Neural cell (in vitro differentiated cells): ENCODE measurements around the gene ARHGEF17. TPM values are rescaled to one million over a fixed set of nuclear protein-coding genes. Genes with fewer than 3 reads are reported as not detected.

Experiments
- H2AFZ ChIP-seq: fragments of 200-600, 300-800 bp; sonication (generic), shearing (Covaris generic); 2 replicates; pipeline ENCODE4 v1.6.0; 2014; ENCODE audit warnings: low read depth, mild to moderate bottlenecking, antibody characterized with exemption, low read length, moderate library complexity
- H3F3A ChIP-seq: fragments of 200-600 bp; shearing (Covaris generic); 2 replicates; pipeline ENCODE4 v1.6.1; 2016; ENCODE audit warnings: mild to moderate bottlenecking, moderate library complexity, mixed read lengths, antibody characterized with exemption, low read length; ENCODE audit not compliant: insufficient read depth, poor library complexity, severe bottlenecking
- H3K27ac ChIP-seq: fragments of 200-600, 300-800 bp; sonication (generic), shearing (Covaris generic); 2 replicates; pipeline ENCODE4 v1.5.1; 2014; ENCODE audit warnings: mild to moderate bottlenecking, low read length, moderate library complexity
- H3K27me3 ChIP-seq: fragments of 300-800, 200-600 bp; sonication (generic), shearing (Covaris generic); 2 replicates; pipeline ENCODE4 v1.6.0; 2014; ENCODE audit warnings: mild to moderate bottlenecking, low read depth, low read length, moderate library complexity; ENCODE audit not compliant: insufficient read depth
- H3K36me3 ChIP-seq: fragments of 300-800, 200-600 bp; sonication (generic), shearing (Covaris generic); 2 replicates; pipeline ENCODE4 v1.5.1; 2014; ENCODE audit warnings: mild to moderate bottlenecking, antibody characterized with exemption, low read length, moderate library complexity; ENCODE audit not compliant: insufficient read depth
- H3K4me2 ChIP-seq: fragments of 300-800, 200-600 bp; sonication (generic), shearing (Covaris generic); 2 replicates; pipeline ENCODE4 v1.6.0; 2014; ENCODE audit warnings: mild to moderate bottlenecking, low read length
- H3K4me3 ChIP-seq: fragments of 300-800, 200-600 bp; sonication (generic), shearing (Covaris generic); 2 replicates; pipeline ENCODE4 v1.5.1; 2014; ENCODE audit warnings: mild to moderate bottlenecking, low read length, moderate library complexity
- H3K79me2 ChIP-seq: fragments of 200-600 bp; shearing (Covaris generic); replicated peaks from 2 replicates; pipeline ENCODE4 v1.6.0; 2014; ENCODE audit warnings: mild to moderate bottlenecking, low read length, moderate library complexity; ENCODE audit not compliant: insufficient read depth
- H3K9ac ChIP-seq: fragments of 300-800, 200-600 bp; sonication (generic), shearing (Covaris generic); 2 replicates; pipeline ENCODE4 v1.6.1; 2016; ENCODE audit warnings: mild to moderate bottlenecking, low read length, mixed read lengths
- H3K9me2 ChIP-seq: fragments of 200-600 bp; shearing (Covaris generic); 2 replicates; pipeline ENCODE4 v1.6.1; 2016; ENCODE audit warnings: mild to moderate bottlenecking, low read length, mixed read lengths; ENCODE audit not compliant: insufficient read depth
- H3K9me3 ChIP-seq: fragments of 200-600, 300-800 bp; sonication (generic), shearing (Covaris generic); 2 replicates; pipeline ENCODE4 v1.6.1; 2016; ENCODE audit warnings: mild to moderate bottlenecking, mixed run types, low read length, moderate library complexity, mixed read lengths
- H4K20me1 ChIP-seq: fragments of 200-600 bp; shearing (Covaris generic); 2 replicates; pipeline ENCODE4 v1.6.1; 2016; ENCODE audit warnings: mild to moderate bottlenecking, mixed run types; ENCODE audit not compliant: insufficient read depth
- EP300 ChIP-seq: fragments of 450-650 bp; conservative IDR thresholded peaks from 2 replicates; pipeline ENCODE4 v1.6.1; 2014; ENCODE audit warnings: antibody characterized with exemption, mild to moderate bottlenecking, moderate library complexity; ENCODE audit not compliant: poor library complexity, severe bottlenecking
- EZH2 ChIP-seq: fragments of 200-600, 300-800 bp; shearing (Covaris generic), sonication (generic); IDR thresholded peaks from 2 replicates; pipeline ENCODE4 v1.6.1; 2014; ENCODE audit warnings: antibody characterized with exemption, low read length, borderline replicate concordance, mild to moderate bottlenecking; ENCODE audit not compliant: insufficient read depth, poor library complexity, severe bottlenecking
- MXI1 ChIP-seq: fragments of 450-650 bp; conservative IDR thresholded peaks from 2 replicates; pipeline ENCODE4 v1.6.1; 2014; ENCODE audit warnings: antibody characterized with exemption, mild to moderate bottlenecking; ENCODE audit not compliant: poor library complexity, severe bottlenecking
- POLR2AphosphoS5 ChIP-seq: IDR thresholded peaks from 2 replicates; pipeline ENCODE4 v1.6.1; 2012
- RAD21 ChIP-seq: fragments of 450-650 bp; conservative IDR thresholded peaks from 2 replicates; pipeline ENCODE4 v1.6.1; 2014; ENCODE audit warnings: antibody characterized with exemption, mild to moderate bottlenecking, moderate library complexity
- SMC3 ChIP-seq: fragments of 450-650 bp; conservative IDR thresholded peaks from 2 replicates; pipeline ENCODE4 v1.6.1; 2014; ENCODE audit warnings: antibody characterized with exemption, mild to moderate bottlenecking, moderate library complexity; ENCODE audit not compliant: poor library complexity
- TAF1 ChIP-seq: IDR thresholded peaks from 2 replicates; pipeline ENCODE4 v1.6.1; 2012; ENCODE audit warnings: low read depth
- polyA plus RNA-seq: library from polyadenylated mRNA; depleted of rRNA; stranded (reverse); fragments of >200 nt; gene quantifications from 2 replicates; pipeline ENCODE4 v1.2.3, GENCODE V29; 2014
- TF ChIP-seq, protein P1 (sequence below): IDR thresholded peaks from 2 replicates; pipeline ENCODE4 v1.6.1; 2012; ENCODE audit warnings: borderline replicate concordance
- TF ChIP-seq, protein P2 (sequence below): fragments of 450-650 bp; IDR thresholded peaks from 2 replicates; pipeline ENCODE4 v1.5.1; 2014; ENCODE audit warnings: antibody characterized with exemption, mild to moderate bottlenecking, moderate library complexity; ENCODE audit not compliant: poor library complexity, severe bottlenecking

Gene ARHGEF17
- polyA plus RNA-seq, 1 donor from 2014 or later: 7.9 TPM

DNA sequence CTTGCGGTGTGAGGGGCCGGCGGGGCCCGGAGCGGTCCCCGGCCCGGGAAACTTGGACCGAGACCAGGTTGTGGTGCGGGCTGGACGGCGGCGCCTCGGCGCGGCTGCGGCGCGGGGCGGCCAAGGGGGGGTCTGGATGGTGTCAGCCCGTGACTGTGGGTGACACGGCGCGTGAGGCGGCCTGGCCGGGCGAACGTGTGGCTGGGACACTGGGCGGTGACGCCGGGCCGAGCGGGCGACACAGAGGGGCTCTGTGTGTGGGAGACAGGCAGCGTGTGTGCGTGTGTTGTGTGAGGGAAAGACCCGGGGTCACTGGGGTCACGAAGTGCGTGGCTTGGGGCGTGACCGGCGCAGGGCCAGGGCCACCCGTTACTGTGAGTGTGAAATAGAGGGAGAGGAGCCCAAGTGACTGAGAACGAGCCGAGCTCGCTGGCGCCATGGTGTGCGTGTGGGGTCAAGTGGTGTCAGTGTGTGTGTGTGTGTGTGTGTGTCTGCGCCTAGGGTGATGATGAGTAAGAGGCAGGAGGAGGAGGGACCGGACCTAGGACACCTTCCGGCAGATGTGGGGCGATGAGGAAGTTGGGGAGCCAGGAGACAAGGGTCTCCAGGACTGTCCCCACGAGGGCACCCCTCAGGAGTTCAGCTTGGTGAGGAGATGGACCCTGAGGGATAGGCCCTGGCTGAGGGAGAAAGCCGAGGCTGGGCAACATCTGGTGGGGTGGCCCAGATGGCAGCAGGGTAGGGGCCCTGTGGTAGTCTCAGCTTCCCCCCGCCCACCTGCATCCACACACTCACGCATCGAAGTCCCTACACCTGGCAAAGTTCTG, 68.9 kb downstream of the ARHGEF17 start:
- Histone ChIP-seq H3K27ac (no peak overlapping the region), H4K20me1 (no peaks in the 10 kb centered on the region), H3K9me2 (no peaks in the 10 kb centered on the region), H3K4me3 (peak overlapping the region; percentile 89), H3K36me3 (no peaks in the 10 kb centered on the region), H3K4me2 (peak overlapping the region; percentile 18), H3K9me3 (no peaks in the 10 kb centered on the region), H3K9ac (peak overlapping the region; percentile 69), H2AFZ (no peak overlapping the region), H3K27me3 (no peaks in the 10 kb centered on the region), H3K79me2 (no peaks in the 10 kb centered on the region), H3F3A (no peaks in the 10 kb centered on the region)
- TF ChIP-seq EP300 (no peak), RAD21 (no peak), POLR2AphosphoS5 (no peak), SMC3 (no peak), EZH2 (no peak), MXI1 (no peak), TAF1 (no peak)
- TF ChIP-seq, protein P1, sequence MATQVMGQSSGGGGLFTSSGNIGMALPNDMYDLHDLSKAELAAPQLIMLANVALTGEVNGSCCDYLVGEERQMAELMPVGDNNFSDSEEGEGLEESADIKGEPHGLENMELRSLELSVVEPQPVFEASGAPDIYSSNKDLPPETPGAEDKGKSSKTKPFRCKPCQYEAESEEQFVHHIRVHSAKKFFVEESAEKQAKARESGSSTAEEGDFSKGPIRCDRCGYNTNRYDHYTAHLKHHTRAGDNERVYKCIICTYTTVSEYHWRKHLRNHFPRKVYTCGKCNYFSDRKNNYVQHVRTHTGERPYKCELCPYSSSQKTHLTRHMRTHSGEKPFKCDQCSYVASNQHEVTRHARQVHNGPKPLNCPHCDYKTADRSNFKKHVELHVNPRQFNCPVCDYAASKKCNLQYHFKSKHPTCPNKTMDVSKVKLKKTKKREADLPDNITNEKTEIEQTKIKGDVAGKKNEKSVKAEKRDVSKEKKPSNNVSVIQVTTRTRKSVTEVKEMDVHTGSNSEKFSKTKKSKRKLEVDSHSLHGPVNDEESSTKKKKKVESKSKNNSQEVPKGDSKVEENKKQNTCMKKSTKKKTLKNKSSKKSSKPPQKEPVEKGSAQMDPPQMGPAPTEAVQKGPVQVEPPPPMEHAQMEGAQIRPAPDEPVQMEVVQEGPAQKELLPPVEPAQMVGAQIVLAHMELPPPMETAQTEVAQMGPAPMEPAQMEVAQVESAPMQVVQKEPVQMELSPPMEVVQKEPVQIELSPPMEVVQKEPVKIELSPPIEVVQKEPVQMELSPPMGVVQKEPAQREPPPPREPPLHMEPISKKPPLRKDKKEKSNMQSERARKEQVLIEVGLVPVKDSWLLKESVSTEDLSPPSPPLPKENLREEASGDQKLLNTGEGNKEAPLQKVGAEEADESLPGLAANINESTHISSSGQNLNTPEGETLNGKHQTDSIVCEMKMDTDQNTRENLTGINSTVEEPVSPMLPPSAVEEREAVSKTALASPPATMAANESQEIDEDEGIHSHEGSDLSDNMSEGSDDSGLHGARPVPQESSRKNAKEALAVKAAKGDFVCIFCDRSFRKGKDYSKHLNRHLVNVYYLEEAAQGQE: no peak
- TF ChIP-seq, protein P2, sequence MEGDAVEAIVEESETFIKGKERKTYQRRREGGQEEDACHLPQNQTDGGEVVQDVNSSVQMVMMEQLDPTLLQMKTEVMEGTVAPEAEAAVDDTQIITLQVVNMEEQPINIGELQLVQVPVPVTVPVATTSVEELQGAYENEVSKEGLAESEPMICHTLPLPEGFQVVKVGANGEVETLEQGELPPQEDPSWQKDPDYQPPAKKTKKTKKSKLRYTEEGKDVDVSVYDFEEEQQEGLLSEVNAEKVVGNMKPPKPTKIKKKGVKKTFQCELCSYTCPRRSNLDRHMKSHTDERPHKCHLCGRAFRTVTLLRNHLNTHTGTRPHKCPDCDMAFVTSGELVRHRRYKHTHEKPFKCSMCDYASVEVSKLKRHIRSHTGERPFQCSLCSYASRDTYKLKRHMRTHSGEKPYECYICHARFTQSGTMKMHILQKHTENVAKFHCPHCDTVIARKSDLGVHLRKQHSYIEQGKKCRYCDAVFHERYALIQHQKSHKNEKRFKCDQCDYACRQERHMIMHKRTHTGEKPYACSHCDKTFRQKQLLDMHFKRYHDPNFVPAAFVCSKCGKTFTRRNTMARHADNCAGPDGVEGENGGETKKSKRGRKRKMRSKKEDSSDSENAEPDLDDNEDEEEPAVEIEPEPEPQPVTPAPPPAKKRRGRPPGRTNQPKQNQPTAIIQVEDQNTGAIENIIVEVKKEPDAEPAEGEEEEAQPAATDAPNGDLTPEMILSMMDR: no peak

DNA sequence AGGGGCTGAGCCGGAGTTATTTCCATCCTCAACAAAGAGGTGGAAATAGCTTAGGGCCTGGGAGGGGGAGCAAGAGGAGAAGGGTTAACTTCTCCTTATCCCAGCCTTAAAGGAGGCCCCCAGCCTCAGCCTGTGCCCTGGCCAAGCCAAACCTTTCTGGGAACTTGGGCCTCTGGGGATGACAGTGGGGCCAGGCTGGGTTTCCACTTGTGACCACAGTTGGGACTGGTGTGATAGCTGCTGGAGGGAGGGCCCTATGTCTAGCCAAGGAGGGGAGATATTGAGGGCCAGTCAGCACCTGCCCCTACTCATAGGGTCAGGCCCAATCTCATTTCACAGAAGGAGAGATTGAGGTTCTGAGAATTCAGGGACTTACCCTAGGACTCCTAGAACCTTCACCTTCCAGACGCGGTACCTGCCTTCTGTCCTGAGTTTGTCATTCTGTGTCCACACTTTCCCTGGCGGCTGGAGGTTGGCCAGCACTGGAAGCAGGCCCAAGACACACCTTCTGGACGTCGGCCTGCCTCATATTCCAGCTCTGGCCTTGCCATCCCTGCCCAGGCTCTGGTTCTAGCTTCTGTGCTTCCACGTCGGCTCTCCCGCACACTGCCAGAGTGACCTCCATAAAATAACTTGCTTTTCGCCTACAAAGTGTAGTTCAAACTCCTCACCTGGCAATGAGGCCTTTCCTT, 71.3 kb downstream of the ARHGEF17 start:
- Histone ChIP-seq H2AFZ (no peak overlapping the region), H3K9me3 (no peaks in the 10 kb centered on the region), H3K9ac (no peak overlapping the region), H3K27me3 (no peaks in the 10 kb centered on the region), H3K79me2 (no peaks in the 10 kb centered on the region), H3K4me3 (no peak overlapping the region), H3K4me2 (no peak overlapping the region), H3K9me2 (no peaks in the 10 kb centered on the region), H3K27ac (no peak overlapping the region), H4K20me1 (no peaks in the 10 kb centered on the region), H3F3A (no peaks in the 10 kb centered on the region), H3K36me3 (no peaks in the 10 kb centered on the region)
- TF ChIP-seq MXI1 (no peak), EZH2 (no peak), TAF1 (no peak), POLR2AphosphoS5 (no peak), RAD21 (no peak), EP300 (no peak), SMC3 (no peak)
- TF ChIP-seq, protein P1: no peak
- TF ChIP-seq, protein P2: no peak
